ENCODE results near the gene TUBA4A.

DNA sequence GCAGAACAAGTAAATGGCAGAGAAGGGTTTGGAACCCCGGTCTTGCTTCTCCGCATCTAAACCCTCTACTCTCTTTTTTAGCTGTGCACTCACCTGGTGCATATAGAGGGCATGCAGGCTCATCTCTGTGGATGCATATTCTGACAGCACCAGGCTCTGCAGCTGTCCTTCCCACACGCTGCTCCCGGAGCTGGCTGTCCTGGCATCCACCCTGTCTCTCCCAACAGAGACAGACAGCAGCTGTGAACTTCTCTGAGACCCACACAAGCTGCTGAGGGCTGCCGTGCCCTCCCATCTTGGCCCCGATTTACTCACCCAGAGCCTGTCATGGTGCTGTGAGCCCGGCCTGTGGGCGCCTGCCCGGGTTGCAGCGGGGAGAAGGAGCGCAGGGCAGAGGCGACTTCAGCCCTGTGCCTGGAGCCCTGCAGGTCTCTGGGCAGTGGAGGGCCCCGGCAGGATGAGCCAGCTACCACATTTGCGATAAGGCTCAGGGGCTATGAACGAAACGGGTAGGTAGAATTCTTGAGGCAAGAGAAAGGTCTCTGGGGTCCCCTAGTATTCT is 31.7 kb downstream of the TUBA4A start:
- TF ChIP-seq, protein P1, sequence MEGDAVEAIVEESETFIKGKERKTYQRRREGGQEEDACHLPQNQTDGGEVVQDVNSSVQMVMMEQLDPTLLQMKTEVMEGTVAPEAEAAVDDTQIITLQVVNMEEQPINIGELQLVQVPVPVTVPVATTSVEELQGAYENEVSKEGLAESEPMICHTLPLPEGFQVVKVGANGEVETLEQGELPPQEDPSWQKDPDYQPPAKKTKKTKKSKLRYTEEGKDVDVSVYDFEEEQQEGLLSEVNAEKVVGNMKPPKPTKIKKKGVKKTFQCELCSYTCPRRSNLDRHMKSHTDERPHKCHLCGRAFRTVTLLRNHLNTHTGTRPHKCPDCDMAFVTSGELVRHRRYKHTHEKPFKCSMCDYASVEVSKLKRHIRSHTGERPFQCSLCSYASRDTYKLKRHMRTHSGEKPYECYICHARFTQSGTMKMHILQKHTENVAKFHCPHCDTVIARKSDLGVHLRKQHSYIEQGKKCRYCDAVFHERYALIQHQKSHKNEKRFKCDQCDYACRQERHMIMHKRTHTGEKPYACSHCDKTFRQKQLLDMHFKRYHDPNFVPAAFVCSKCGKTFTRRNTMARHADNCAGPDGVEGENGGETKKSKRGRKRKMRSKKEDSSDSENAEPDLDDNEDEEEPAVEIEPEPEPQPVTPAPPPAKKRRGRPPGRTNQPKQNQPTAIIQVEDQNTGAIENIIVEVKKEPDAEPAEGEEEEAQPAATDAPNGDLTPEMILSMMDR (IDR thresholded peaks at IDR 0.05 in 8 of 11, conservative IDR thresholded peaks at IDR 0.05 in 3 of 11), result no peak
- no peak for TF ChIP-seq POLR2A (IDR thresholded peaks at IDR 0.05)

All from spleen (tissue), 7 donors.